ENCODE measurements around the gene DSN1. TPM values are rescaled to one million over a fixed set of nuclear protein-coding genes. Genes with fewer than 3 reads are reported as not detected.
A peak's percentile ranks its signal among the peaks of the same experiment; 100 is the strongest.

The DSN1 gene
- polyA plus RNA-seq, 3 donors, result 4.9 to 5.2 (median 5.1) TPM

DNA sequence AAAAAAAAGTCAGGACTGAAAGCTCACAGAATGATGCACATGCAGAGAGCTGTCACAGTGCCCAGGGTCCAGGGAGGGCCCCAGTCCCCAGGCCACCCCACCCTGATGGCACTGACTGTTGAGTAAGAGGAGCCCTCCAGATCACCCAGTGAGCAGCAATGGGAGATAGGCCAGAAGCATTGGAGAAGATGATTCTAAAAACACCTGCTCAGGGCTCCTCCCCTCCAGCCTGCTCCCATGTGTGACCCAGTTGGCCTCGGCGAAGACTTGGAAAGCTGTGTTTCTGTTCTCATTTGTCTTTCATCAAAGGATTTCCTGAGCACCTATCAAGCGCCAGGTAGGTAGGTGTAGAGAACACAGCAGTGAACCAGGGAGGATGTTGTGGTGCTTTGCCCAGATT is 43.9 kb upstream of the DSN1 start:
- Histone ChIP-seq H3K9ac (ENCODE audit: insufficient read depth, low read length, poor library complexity, severe bottlenecking) (no peak overlapping the region), H3K79me2 (ENCODE audit: insufficient read depth, low read length) (no peaks in the 10 kb centered on the region), H3K4me3 (replicated peaks in 1 of 3; ENCODE audit: low read depth in 2 of 3, low read length in 3 of 3) (no peak overlapping the region), H3K4me2 (replicated peaks; ENCODE audit: extremely low read depth, low read length, poor library complexity, severe bottlenecking) (no peak overlapping the region), H3K4me1 (ENCODE audit: control insufficient read depth in 1 of 2, insufficient read depth in 2 of 2, low read length in 2 of 2) (no peaks in the 10 kb centered on the region), H2AFZ (ENCODE audit: insufficient read depth, low read depth, low read length, poor library complexity, severe bottlenecking) (no peak overlapping the region), H3K9me3 (replicated peaks in 1 of 2; ENCODE audit: control insufficient read depth in 1 of 2, insufficient read depth in 1 of 2, low read length in 2 of 2) (no peaks in the 10 kb centered on the region), H4K20me1 (ENCODE audit: insufficient read depth, low read length) (no peaks in the 10 kb centered on the region), H3K27me3 (ENCODE audit: control insufficient read depth in 2 of 2, insufficient read depth in 2 of 2, low read length in 2 of 2) (no peaks in the 10 kb centered on the region), H3K27ac (ENCODE audit: low read depth in 1 of 2, low read length in 2 of 2) (no peak overlapping the region), H3K36me3 (replicated peaks in 1 of 2; ENCODE audit: control insufficient read depth in 1 of 2, insufficient read depth in 2 of 2, low read length in 2 of 2) (peaks cover 33 to 62% of the 10 kb centered on the region in 2 donors)
- TF ChIP-seq, protein P1, sequence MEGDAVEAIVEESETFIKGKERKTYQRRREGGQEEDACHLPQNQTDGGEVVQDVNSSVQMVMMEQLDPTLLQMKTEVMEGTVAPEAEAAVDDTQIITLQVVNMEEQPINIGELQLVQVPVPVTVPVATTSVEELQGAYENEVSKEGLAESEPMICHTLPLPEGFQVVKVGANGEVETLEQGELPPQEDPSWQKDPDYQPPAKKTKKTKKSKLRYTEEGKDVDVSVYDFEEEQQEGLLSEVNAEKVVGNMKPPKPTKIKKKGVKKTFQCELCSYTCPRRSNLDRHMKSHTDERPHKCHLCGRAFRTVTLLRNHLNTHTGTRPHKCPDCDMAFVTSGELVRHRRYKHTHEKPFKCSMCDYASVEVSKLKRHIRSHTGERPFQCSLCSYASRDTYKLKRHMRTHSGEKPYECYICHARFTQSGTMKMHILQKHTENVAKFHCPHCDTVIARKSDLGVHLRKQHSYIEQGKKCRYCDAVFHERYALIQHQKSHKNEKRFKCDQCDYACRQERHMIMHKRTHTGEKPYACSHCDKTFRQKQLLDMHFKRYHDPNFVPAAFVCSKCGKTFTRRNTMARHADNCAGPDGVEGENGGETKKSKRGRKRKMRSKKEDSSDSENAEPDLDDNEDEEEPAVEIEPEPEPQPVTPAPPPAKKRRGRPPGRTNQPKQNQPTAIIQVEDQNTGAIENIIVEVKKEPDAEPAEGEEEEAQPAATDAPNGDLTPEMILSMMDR (IDR thresholded peaks at IDR 0.05), result no peak
- intact Hi-C loops (cut with micrococcal nuclease), result no loop called here
- H3K27ac Mint-ChIP-seq, result peak overlapping the region in 2 of 7 donors; percentile 23 to 53
- no peak for DNase-seq
- H3K9me3 Mint-ChIP-seq, result no peaks in the 10 kb centered on the region
- no peak overlapping the region for H3K4me3 Mint-ChIP-seq
- peaks cover 0 to 4% (median 0%) of the 10 kb centered on the region in 3 donors for H3K27me3 Mint-ChIP-seq (ENCODE audit: low read depth in 3 of 3)
- 100% methylated on average over 1 of the region's 3 CpGs for WGBS (ENCODE audit: insufficient coverage)
- H3K36me3 Mint-ChIP-seq, result peaks cover 47 to 59% of the 10 kb centered on the region in 2 donors
- H3K4me1 Mint-ChIP-seq, result no peaks in the 10 kb centered on the region

DNA sequence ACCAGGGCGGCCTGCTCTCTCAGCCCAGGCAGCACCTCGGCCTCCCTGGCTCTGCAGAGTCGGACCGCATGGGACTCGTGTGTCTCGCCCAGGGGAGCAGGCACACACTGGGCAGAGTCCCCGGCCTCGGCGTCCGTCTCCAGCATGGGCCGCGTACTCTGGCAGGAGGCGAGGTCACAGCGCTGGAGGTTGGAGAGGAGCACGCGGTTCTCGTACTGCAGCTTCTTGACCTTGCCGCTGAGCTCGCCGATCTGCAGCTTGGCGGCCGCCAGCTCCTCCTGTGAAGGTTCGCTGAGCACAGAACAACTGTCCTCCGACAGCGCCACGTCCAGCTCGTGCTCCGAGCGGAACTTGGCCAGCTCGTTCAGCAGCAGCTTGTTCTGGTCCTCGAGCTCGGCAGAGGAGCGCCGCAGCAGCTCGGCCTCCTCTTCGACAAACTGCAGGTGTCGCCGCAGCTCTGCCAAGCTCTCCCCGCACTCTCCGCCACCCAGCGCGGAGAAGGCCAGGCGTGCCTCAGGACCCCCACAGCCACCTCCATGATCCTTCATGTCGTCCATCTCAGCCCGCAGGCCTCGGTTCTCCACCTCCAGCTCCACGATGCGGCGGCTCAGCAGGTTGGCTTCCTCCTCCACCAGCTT is 42.0 kb upstream of the DSN1 start:
- H3K4me2 ChIP-seq (replicated peaks; ENCODE audit: extremely low read depth, low read length, poor library complexity, severe bottlenecking), result no peak overlapping the region
- no peak overlapping the region for H3K4me3 ChIP-seq (replicated peaks in 1 of 3; ENCODE audit: low read depth in 2 of 3, low read length in 3 of 3)
- H3K27ac ChIP-seq (ENCODE audit: low read depth in 1 of 2, low read length in 2 of 2), result no peak overlapping the region
- peaks cover 31 to 80% of the 10 kb centered on the region in 2 donors for H3K36me3 ChIP-seq (replicated peaks in 1 of 2; ENCODE audit: control insufficient read depth in 1 of 2, insufficient read depth in 2 of 2, low read length in 2 of 2)
- H3K4me3 Mint-ChIP-seq, result no peak overlapping the region
- peaks cover 0 to 4% (median 0%) of the 10 kb centered on the region in 3 donors for H3K27me3 Mint-ChIP-seq (ENCODE audit: low read depth in 3 of 3)
- WGBS (ENCODE audit: insufficient coverage), result 98% methylated on average over 45 of the region's 49 CpGs
- DNase-seq, result no peak
- H3K4me1 Mint-ChIP-seq, result no peaks in the 10 kb centered on the region
- intact Hi-C loops (cut with micrococcal nuclease), result no loop called here
- peak overlapping the region in 1 of 7 donors; percentile 33 for H3K27ac Mint-ChIP-seq
- H3K9me3 ChIP-seq (replicated peaks in 1 of 2; ENCODE audit: control insufficient read depth in 1 of 2, insufficient read depth in 1 of 2, low read length in 2 of 2), result no peaks in the 10 kb centered on the region
- no peaks in the 10 kb centered on the region for H3K27me3 ChIP-seq (ENCODE audit: control insufficient read depth in 2 of 2, insufficient read depth in 2 of 2, low read length in 2 of 2)
- no peaks in the 10 kb centered on the region for H3K9me3 Mint-ChIP-seq
- peaks cover 53 to 62% of the 10 kb centered on the region in 2 donors for H3K36me3 Mint-ChIP-seq
- no peaks in the 10 kb centered on the region for H3K4me1 ChIP-seq (ENCODE audit: control insufficient read depth in 1 of 2, insufficient read depth in 2 of 2, low read length in 2 of 2)
- H4K20me1 ChIP-seq (ENCODE audit: insufficient read depth, low read length), result no peaks in the 10 kb centered on the region
- no peak overlapping the region for H3K9ac ChIP-seq (ENCODE audit: insufficient read depth, low read length, poor library complexity, severe bottlenecking)
- TF ChIP-seq, protein P1 (IDR thresholded peaks at IDR 0.05), result no peak
- no peaks in the 10 kb centered on the region for H3K79me2 ChIP-seq (ENCODE audit: insufficient read depth, low read length)
- no peak overlapping the region for H2AFZ ChIP-seq (ENCODE audit: insufficient read depth, low read depth, low read length, poor library complexity, severe bottlenecking)
